Suprapubic skin (tissue), 4 donors: Measurements from ENCODE around the gene SLC2A10. TPM values are rescaled to one million over a fixed set of nuclear protein-coding genes. Genes with fewer than 3 reads are reported as not detected.

Experiments used
- DNase-seq, 2 donors: peaks; one replicate each; pipeline ENCODE4 v3.0.0-alpha.2; 2019; ENCODE audit warnings: low spot score in 2 of 2
- H3K27ac ChIP-seq: fragments of 200-600 bp; sonication (generic); one replicate; pipeline ENCODE4 v1.5.1; 2019
- H3K27me3 ChIP-seq: fragments of 200-600 bp; sonication (generic); one replicate; pipeline ENCODE4 v1.5.1; 2019
- H3K36me3 ChIP-seq: fragments of 200-600 bp; sonication (generic); one replicate; pipeline ENCODE4 v1.5.1; 2019
- H3K4me1 ChIP-seq: fragments of 200-600 bp; sonication (generic); one replicate; pipeline ENCODE4 v1.5.1; 2019
- H3K4me3 ChIP-seq: fragments of 200-600 bp; sonication (generic); one replicate; pipeline ENCODE4 v1.5.1; 2019; ENCODE audit warnings: mild to moderate bottlenecking
- H3K9me3 ChIP-seq: fragments of 200-600 bp; sonication (generic); one replicate; pipeline ENCODE4 v1.5.1; 2019
- CTCF ChIP-seq, 2 donors: fragments of 200-600 bp in 1 of 2; fragments of 450-650 bp in 1 of 2; sonication (generic) in 1 of 2; IDR thresholded peaks; one replicate each; pipeline ENCODE4 v1.5.1; 2016 to 2019; ENCODE audit warnings: antibody characterized with exemption in 2 of 2, mild to moderate bottlenecking in 1 of 2, moderate library complexity in 1 of 2
- EP300 ChIP-seq: sonication (generic); formaldehyde crosslinking; IDR thresholded peaks from one replicate; pipeline ENCODE4 v1.6.1; 2017; ENCODE audit warnings: antibody characterized with exemption
- POLR2A ChIP-seq, 2 donors: fragments of 450-650 bp; IDR thresholded peaks; one replicate each; pipeline ENCODE4 v1.6.1; 2017; ENCODE audit warnings: antibody characterized with exemption in 2 of 2, mild to moderate bottlenecking in 2 of 2, moderate library complexity in 2 of 2
- POLR2AphosphoS5 ChIP-seq, 3 donors: sonication (generic); formaldehyde crosslinking; IDR thresholded peaks; one replicate each; pipeline ENCODE4 v1.6.1; 2017; ENCODE audit warnings: antibody characterized with exemption in 3 of 3
- WGBS: methylation state at CpG from one replicate; pipeline ENCODE4 v1.1.5; 2018; 5-methylcytosine and 5-hydroxymethylcytosine counted together
- total RNA-seq, 4 donors: library from RNA; depleted of rRNA; stranded (reverse); fragments of >200 nt; gene quantifications; one replicate each; pipeline ENCODE4 v1.1.0, GENCODE V29; 2016

The SLC2A10 gene
- total RNA-seq, 4 donors from 2014 or later: 2.6 to 8.1 (median 5.5) TPM

- TF ChIP-seq EP300 (no peak), CTCF (IDR thresholded peaks at IDR 0.05) (no peak), POLR2A (IDR thresholded peaks at IDR 0.05) (no peak), POLR2AphosphoS5 (IDR thresholded peaks at IDR 0.05) (no peak)
- H3K4me3 ChIP-seq: no peak overlapping the region
- H3K4me1 ChIP-seq: no peaks in the 10 kb centered on the region
- 97% methylated on average over 1 of the region's 1 CpG for WGBS
- H3K27me3 ChIP-seq: peaks cover 21% of the 10 kb centered on the region
- H3K36me3 ChIP-seq: no peaks in the 10 kb centered on the region
- no peaks in the 10 kb centered on the region for H3K9me3 ChIP-seq
- no peak for DNase-seq
- no peak overlapping the region for H3K27ac ChIP-seq
These were observed 66.4 kb downstream of the SLC2A10 start for GRCh38 chr20:46775806-46776205.

- DNase-seq: no peak
- Histone ChIP-seq H3K27me3 (peaks cover 17% of the 10 kb centered on the region), H3K36me3 (no peaks in the 10 kb centered on the region), H3K4me1 (no peaks in the 10 kb centered on the region), H3K27ac (no peak overlapping the region), H3K4me3 (no peak overlapping the region), H3K9me3 (no peaks in the 10 kb centered on the region)
- WGBS: 68% methylated on average over 7 of the region's 7 CpGs
- TF ChIP-seq POLR2A (IDR thresholded peaks at IDR 0.05) (no peak), EP300 (no peak), POLR2AphosphoS5 (IDR thresholded peaks at IDR 0.05) (no peak), CTCF (IDR thresholded peaks at IDR 0.05) (no peak)
These were observed 67.9 kb downstream of the SLC2A10 start for GRCh38 chr20:46777331-46777730.

DNA sequence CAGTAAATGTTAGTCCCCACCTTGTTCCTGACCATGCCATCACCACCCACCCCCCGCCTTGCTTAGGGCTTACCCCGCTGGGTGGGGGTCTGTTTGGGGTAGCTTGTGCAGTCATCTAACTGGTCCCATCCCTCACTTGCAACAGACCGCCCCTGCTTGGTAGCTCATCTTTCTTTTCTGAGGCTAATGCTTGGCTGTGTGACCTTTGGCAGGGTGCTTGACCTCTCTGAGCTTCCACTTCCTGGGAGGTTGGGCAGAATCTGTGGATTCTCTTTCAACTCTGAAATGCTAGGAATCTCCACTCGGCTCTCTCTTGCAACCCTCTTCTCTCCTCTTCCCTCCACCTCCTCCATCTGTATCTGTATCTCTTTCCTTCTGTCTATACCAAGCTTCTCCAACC lies 70.4 kb downstream of the SLC2A10 start:
- TF ChIP-seq CTCF (IDR thresholded peaks at IDR 0.05) (no peak), POLR2A (IDR thresholded peaks at IDR 0.05) (no peak), POLR2AphosphoS5 (IDR thresholded peaks at IDR 0.05) (no peak), EP300 (no peak)
- Histone ChIP-seq H3K4me3 (no peak overlapping the region), H3K27ac (no peak overlapping the region), H3K9me3 (no peaks in the 10 kb centered on the region), H3K36me3 (no peaks in the 10 kb centered on the region), H3K4me1 (no peaks in the 10 kb centered on the region), H3K27me3 (peaks cover 6% of the 10 kb centered on the region)
- DNase-seq: no peak
- 71% methylated on average over 4 of the region's 4 CpGs for WGBS

DNA sequence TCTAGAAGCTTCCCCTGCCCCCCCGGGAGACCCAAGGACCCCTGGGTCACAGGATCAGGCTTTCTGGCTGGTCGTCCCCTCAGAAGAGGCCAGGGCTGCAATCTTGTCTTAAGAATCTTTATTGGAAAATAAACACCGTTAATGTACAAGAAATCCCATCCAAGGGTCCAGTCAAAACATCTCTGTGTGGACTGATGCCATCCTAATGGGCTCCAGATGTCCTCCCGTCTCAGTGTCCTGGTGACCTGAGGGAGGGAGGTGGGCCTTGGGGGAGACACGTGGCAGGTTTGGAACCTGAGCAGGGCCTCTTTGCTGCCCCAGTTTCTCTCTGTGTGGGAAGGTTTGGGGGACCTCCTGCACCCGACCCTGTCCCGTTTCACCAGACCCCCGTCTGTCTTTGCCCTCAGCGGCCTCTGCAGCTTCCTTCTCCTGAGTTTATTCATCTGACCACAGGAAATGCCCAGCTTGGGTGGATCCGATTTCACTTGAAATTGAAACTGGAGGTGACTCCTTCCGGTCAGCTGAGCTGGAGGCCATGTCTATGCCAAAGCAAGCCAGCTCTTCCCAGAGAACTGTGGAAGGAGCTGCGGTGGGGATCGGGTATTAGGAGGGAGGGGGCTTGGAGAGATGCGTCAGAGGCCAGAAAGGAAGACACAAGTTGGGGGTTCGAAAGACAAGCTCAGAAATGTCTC lies 75.1 kb downstream of the SLC2A10 start:
- 72% methylated on average over 15 of the region's 15 CpGs for WGBS
- TF ChIP-seq POLR2A (IDR thresholded peaks at IDR 0.05) (no peak), POLR2AphosphoS5 (IDR thresholded peaks at IDR 0.05) (no peak), CTCF (IDR thresholded peaks at IDR 0.05) (no peak), EP300 (no peak)
- Histone ChIP-seq H3K27ac (no peak overlapping the region), H3K9me3 (no peaks in the 10 kb centered on the region), H3K36me3 (no peaks in the 10 kb centered on the region), H3K4me3 (no peak overlapping the region), H3K27me3 (peaks cover 10% of the 10 kb centered on the region), H3K4me1 (no peaks in the 10 kb centered on the region)
- no peak for DNase-seq

Other genes starting within 250 kb of the SLC2A10 start
- gene ZNF334, start 196.1 kb upstream of the SLC2A10 start, total RNA-seq: 1 to 10 TPM in 2 of 4 donors, under 1 TPM in 2; 0.47 to 2.6 (median 1.4) TPM
- gene OCSTAMP, start 159.0 kb upstream of the SLC2A10 start, total RNA-seq: not detected
- gene SLC13A3, start 58.2 kb upstream of the SLC2A10 start, total RNA-seq: 1 to 10 TPM; 1.1 to 8.9 (median 4.2) TPM
- 10 to 100 TPM; 15.0 to 27.0 (median 25.8) TPM for gene TP53RK, start 20.2 kb upstream of the SLC2A10 start, total RNA-seq
- gene EYA2, start 185.2 kb downstream of the SLC2A10 start, total RNA-seq: 1 to 10 TPM; 2.3 to 4.0 (median 3.3) TPM